NOMO-1 treated with DMSO at 0.1 percent for 48 hours (cell line): ENCODE results near the gene SBF2.
"Not testable (repeated sequence)": the region's sequence is repeated elsewhere in the genome, so short reads cannot be mapped to it uniquely, and the experiment has no call there.

Experiments
- DNase-seq: peaks from one replicate; lab custom pipeline; 2025; ENCODE audit not compliant: unreplicated experiment; lab: John Stamatoyannopoulos, UW

The SBF2 gene

GRCh38 chr11:10268746-10269488, 25.1 kb downstream of the SBF2 start:
- no peak for DNase-seq

DNA sequence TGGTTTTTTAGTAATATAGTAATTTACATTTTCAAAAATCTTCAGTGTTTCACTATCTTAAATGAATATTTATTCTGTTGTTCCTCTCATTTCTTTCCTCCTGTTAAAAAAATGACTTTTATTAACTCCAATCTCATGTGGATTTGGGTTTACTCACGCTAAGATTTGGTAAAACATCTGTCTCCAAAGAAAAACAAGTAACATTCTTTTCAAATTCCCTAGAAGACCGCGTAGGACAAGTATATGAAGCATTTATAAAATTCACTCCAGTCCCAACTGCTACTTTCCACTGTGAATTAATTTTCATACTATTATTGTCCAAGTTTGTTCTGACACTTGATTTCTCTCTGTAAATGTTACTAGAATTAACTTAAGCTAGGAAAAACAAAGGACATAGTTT, 26.2 kb downstream of the SBF2 start:
- DNase-seq = no peak

DNA sequence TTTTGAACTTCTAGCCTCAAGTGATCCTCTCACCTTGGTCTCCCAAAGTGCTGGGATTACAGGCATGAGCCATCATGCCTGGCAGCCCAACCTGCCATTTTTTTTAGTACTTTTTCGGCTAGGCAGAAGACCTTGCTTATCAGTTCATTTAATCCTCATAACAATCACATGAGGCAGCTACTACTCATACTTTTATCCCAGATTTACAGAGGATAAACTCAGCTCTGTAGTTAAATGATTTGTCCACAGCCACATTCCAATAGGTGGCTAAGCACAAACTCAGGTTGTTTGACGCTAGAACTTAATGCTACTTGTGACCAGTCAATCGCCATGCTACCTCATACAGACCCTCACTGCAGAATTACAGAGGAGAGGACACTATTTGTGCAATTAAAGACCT, 28.1 kb downstream of the SBF2 start:
- no peak for DNase-seq

DNA sequence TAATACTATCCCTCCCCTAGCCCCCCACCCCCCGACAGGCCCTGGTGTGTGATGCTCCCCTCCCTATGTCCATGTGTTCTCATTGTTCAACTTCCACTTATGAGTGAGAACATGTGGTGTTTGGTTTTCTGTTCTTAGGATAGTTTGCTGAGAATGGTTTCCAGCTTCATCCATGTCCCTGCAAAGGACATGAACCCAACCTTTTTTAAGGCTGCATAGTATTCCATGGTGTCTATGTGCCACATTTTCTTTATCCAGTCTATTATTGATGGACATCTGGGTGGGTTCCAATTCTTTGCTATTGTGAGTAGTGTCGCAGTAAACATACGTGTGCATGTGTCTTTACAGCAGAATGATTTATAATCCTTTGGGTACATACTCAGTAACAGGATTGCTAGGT, 29.3 kb downstream of the SBF2 start:
- DNase-seq = not testable (repeated sequence)

GRCh38 chr11:10263929-10264328, 30.1 kb downstream of the SBF2 start:
- no peak for DNase-seq

GRCh38 chr11:10261821-10262220, 32.2 kb downstream of the SBF2 start:
- no peak for DNase-seq

GRCh38 chr11:10257478-10257877, 36.5 kb downstream of the SBF2 start:
- DNase-seq = no peak

DNA sequence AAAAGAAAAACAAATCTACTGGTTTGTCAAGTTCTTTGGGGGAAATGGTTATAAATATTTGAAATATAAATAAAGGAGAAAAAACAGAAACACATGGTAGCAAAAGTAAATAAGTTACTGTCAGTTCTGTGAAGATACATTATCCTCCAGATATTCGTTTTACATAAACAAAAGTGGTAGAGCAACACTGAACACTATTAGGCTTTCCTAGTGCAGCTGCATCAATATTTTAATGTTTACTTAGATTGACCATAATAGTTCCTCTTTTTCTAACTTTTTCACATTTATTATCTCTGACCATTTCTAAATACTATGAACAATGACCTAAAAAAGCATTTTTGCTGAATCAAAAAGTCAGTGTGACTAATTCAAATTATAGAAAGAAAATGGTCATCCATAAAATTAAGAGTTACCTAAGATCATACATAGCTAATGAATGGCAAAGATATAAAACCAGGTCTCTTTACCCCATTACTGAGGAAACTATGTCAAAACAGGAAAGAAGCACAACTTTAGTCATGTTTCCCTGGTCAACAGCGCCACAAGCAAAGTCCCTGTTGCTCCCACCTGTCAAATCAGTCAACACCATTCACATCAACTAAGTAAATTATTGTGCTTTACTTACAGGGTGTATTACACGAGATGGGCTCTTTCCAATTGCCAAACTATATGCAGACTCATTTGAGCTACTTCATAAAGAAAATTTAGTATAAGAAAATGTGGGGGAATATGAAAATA, 38.5 kb downstream of the SBF2 start:
- DNase-seq = peak; percentile 25

DNA sequence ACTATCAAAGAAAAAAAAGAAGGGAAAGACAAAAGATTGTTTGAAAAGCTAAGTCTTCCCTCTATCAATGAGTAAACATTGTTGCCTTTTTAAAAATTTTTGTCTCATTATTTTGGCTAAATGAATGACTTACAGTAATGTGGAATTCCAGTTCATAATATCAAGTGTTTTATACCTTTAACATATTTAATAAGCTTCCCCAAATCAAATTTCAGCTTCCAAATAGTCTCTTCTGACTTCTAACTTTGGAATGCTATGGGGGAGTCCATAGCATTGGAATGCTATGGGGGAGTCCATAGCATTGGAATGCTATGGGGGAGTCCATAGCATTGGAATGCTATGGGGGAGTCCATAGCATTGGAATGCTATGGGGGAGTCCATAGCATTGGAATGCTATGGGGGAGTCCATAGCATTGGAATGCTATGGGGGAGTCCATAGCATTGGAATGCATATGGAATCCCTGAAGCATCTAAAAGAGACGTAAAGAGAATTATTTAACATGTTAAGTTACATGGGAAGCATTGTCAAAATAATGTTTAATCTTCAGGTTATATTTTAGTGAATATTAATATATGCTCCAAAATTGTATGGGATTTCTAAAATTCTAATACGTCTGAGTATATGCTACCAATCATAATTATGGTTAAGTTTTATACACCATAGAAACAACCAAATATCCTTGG, 44.4 kb downstream of the SBF2 start:
- DNase-seq = not testable (repeated sequence)

DNA sequence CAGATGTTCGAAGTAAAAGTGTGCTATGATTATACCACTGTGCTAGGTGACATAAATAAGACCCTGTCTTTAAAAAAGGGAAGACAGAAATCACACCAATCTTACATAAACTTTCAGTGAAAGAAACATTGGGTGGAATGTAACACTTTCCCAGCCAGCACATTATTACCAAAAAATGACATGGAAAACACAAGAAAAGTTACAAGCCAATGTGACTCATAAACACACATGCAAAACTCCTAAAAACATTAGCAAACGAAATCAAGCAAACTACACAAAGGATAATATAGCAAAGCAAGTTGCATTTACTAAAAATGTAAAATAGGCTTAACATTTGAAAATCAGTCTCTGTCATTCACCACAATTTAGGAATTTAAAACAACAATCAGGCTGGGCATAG, 47.0 kb downstream of the SBF2 start:
- no peak for DNase-seq

GRCh38 chr11:10243896-10244575, 50.0 kb downstream of the SBF2 start:
- DNase-seq = no peak

DNA sequence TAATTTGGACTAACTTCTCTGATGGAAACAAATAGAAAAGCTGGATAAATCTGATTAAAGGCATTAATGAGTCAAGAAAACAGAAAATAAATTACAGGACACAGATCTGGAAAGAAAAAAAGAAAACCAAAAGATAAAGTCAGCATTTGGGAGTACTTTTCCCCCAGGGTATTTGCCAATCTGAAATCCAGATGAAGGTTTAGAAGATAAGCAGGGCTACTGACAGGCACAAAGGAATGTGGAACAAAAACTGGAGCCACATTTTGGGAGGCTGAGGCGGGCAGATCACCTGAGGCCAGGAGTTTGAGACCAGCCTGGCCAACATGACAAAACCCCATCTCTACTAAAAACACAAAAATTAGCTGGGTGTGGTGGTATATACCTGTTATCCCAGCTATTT, 57.2 kb downstream of the SBF2 start:
- no peak for DNase-seq

DNA sequence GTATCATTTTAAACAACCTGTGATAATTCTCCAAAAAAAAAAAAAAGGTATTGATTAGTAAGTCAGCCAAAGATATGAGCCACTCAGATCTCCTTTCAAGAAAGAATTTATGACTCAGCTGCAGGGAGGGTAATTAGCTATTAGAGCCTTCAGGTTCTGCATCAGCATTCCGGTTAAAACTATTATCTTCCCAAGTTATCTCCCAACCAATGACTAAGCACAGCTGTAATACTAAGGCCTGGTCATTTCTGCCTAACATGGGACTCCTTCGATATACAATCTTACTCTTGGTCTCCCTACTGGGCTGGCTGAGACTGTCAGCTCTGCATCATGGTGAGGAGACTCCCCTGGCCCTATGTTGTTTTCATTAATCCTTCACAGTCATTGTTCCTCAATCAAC, 60.4 kb downstream of the SBF2 start:
- no peak for DNase-seq

DNA sequence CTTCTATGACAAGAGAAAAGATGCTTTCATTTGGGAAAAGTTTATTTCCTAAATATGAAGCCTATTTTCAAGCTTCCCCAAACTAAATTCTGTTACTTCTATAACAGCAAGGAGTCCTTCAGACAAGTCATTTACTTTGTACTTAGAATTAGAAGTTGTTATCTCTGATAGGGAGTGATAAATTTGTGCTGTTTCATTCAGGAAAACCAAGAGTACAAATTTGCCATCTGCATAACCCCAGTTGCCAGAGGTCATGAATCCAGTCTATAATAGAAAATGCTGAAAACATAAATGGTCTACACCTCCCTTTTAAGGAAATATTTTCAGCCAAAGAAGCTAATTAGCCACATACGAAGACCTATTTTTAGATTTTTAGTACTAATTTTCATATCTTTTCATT, 61.3 kb downstream of the SBF2 start:
- no peak for DNase-seq

DNA sequence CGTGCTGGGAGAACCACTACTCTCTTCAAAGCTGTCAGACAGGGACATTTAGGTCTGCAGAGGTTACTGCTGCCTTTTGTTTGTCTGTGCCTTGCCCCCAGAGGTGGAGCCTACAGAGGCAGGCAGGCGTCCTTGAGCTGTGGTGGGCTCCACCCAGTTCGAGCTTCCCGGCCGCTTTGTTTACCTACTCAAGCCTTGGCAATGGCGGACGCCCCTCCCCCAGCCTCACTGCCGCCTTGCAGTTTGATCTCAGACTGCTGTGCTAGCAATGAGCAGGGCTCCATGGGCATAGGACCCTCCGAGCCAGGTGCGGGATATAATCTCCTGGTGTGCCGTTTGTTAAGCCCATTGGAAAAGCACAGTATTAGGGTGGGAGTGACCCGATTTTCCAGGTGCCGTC, 62.2 kb downstream of the SBF2 start:
- not testable (repeated sequence) for DNase-seq

DNA sequence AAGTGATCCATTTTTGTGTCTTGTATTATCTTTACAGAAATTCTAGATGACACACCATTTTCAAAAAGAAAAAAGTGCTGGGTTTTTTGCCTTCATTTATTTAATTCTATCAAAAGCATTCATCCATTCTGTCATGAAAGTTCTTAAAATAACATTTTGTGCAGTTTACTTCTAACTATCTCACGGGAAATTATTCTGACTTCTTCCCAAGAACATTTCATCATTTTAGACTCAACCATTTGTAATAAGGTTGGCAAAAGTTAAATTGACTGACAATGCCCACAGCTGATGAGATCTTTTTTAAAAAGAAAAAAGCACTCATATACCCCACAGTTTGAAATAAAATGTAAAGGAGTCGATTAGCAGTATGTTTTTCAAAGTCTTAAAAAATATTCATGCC, 68.5 kb downstream of the SBF2 start:
- no peak for DNase-seq

DNA sequence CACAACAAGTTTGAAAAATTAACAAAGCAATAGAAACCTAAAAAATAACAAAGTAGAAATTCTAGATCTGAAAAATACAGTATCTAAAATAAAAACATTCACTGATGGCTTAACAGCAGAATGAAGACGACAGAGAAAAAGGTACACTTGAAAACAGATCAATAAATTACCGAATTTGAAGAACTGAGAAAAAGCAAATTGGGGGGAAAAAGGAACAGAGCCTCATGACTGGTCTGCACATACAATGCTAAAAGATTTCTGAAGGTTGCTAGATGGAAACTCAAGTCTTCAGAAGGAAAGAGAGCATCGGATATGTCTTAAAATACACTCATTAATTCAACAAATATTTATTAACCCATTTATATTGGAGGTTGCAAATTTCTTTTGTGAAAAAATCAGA, 71.6 kb downstream of the SBF2 start:
- no peak for DNase-seq

GRCh38 chr11:10221342-10221741, 72.7 kb downstream of the SBF2 start:
- DNase-seq = no peak

GRCh38 chr11:10211470-10211869, 82.5 kb downstream of the SBF2 start:
- DNase-seq = no peak

GRCh38 chr11:10209326-10209725, 84.7 kb downstream of the SBF2 start:
- no peak for DNase-seq

DNA sequence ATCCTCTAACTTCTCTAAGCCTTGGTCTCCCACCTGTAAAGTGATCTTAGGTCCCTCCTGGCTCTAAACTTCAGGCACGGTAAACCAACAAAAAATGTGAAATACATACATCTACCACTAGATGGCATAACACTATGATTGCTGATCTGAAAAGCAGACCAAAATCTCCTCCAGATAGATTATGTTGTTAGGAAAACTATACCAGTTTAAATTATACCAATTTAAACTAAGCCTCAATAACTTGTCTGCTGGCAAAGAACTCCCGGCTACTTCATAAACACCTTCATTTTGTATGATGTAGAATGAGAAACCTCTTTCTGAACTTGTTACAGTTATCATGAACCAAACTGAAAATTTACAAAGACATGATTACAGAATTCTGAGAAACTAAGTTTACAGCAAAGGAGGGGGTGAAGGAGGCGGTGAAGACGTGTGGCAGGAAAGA, 85.9 kb downstream of the SBF2 start:
- peak; percentile 19 for DNase-seq
